ENCODE measurements around the gene PUM2.

PUM2 gene

GRCh38 chr2:20215183-20216040, 135.2 kb downstream of the PUM2 start:
- no peak for DNase-seq

DNA sequence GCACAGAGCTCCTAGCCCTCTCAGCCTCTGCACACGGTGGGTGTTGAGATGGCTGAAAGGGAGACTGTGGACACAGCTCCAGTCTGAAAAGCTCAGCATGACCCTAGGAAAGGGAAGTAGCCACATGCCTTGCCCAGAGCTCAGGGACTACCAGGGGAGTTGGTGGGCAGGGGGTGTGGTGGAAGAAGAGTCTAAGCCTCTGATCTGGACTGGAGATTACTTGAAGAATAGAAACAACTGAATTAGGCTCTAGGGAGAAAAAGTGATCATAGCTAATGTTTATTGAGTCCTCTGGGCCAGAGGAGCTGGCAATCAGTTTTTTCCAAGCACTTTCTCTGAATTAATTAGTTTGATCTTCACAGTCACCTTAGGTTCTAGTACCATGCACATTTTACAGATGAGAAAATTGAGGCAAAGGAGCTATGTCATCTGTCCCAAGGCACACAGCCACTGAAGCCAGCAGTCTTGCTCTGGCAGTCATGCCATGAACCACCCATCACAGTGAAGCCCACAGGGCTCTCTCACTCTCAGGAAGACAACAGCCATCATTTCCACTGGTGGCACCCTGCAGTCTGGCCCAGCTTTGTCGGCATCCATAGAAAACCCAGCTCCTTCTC, 136.0 kb downstream of the PUM2 start:
- no peak for DNase-seq

DNA sequence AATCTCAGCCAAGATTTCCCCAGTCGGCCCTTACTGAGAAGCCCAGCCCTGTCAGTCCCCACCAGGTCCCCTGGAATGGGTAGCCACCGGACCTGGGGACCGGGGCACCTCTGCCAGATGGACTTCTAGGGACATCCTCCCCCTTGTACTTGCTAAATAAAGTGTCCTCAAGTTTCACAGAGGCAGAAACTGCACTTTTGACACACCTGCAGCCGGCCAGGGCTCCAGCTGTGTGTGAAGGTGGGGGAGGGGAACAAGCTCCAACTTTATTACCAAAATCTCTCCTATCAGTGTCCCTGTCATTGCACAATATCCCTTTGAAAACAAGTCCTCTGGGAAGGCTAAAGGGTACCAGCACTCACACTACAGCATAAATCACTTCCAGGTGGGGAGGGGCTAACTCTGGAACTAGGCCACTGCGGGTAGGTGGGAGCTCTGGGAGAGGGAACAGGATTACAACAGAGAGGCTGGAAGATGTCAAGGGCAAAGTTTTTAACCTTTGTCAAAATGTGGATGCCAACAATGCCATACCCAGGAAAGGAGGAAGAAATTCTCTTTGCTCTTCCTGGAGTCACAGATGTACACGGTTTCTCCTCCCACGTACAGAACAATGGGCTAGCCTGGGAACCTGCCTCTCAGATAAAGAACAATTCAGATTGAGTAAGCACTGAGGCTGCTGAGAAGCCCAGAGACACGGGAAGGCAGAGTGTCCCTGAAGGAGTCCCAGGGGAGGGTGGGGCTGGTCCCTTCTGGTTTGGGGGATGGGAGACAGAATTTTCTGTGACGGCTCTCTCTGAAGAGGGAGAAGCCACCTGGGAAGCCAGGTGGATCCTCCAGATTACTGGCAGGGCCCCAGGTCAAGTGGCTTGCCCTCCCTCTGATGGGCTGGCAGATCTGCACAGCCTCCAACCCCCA, 136.7 kb downstream of the PUM2 start:
- DNase-seq: peak; percentile 89

DNA sequence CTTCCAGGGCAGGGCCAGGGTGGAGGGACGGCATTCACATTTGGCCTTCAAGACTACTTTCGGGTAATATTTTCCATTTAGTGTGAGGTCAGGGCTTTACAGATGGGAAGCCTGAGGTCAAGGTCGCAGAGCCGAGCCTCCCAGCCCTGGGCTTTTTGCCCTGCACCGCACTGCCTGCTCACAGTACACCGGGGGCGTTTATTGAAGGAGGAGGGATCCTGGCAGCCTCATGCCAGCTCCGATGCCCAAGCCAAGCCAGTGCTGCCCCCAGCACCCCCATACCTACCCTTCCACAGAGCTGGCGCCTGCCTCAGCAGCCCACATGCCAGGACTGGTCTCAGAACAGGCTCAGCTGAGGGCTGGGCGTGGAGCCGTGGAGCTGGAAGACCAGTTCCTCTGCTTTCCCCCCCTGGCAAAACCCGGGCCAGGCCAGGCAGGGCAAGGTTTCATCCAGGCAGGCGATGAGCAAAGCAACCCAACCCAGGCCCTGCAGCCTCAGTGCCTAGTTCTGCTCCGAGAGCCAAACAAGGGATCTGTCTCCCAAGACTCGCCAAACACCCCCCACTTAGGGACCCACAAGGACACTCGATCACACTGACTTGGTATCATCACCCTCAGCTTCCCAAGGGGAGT, 137.7 kb downstream of the PUM2 start:
- DNase-seq: peak; percentile 46

- DNase-seq: peak; percentile 80
These were observed 138.2 kb downstream of the PUM2 start for GRCh38 chr2:20212459-20212870.

GRCh38 chr2:20211860-20212458, 138.7 kb downstream of the PUM2 start:
- DNase-seq: no peak

DNA sequence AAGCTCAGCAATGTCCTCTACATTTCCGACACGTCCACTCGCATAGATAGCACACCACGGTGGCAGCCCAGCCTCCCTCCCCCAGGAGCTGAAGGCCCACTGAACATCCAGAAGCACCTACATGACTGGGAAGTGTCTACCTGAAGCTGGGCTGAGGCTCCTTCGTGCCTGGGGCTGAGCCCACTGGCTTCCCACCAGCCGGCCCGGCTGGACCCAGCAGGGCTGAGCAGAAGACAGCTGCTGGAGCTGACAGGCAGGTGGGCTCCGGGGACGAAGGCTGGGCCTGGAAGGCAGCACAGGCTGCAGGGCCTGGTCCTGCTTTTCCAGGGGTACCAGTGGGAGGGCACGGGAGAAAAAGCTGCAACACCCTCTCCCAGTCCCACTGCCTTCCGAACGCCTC, 139.2 kb downstream of the PUM2 start:
- DNase-seq: no peak

DNA sequence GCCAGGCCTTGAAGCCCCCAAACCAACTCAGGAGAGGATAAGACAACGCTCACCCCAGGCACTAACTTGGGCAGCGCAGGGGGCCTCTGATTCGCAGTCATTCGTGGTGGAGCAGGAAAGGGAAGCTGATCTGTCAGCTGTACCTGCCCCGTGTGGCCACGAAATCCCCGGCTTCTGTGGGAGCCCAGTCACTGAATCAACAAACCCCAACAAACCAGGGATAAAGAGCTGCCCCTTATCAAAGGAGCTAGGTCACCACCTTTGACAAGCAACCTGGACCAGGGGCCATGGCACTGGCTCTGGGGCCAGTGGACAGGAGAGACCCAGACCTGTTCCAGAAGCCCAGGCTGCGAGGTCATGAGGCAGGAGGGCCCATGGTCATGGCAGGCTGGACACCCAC, 140.2 kb downstream of the PUM2 start:
- DNase-seq: no peak

GRCh38 chr2:20209373-20210109, 141.1 kb downstream of the PUM2 start:
- no peak for DNase-seq

- DNase-seq: peak; percentile 37
These were observed 142.2 kb downstream of the PUM2 start for GRCh38 chr2:20208476-20208859.

- DNase-seq: no peak
These were observed 143.6 kb downstream of the PUM2 start for GRCh38 chr2:20207051-20207450.

GRCh38 chr2:20205915-20206524, 144.6 kb downstream of the PUM2 start:
- no peak for DNase-seq

DNA sequence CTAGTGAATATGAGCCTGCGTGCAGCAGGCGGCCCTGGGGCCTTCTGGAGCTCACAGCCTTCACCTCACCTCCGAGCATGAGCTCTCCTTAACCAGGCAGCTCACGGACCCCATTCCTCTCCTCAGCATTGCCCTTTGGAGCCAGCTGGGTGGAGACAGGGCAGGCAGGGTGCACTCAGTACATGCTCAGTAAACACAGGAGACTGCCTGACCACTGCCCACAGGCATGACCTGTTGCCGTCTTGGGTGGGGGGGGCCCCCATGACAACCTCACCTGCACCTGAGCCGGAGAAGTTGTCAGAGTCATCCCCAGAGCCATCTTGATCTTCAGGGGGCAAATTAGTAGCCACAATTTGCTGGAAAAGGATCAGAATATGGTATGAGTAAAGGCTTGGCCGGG, 145.6 kb downstream of the PUM2 start:
- DNase-seq: no peak

- DNase-seq: no peak
These were observed 147.0 kb downstream of the PUM2 start for GRCh38 chr2:20203521-20204225.

DNA sequence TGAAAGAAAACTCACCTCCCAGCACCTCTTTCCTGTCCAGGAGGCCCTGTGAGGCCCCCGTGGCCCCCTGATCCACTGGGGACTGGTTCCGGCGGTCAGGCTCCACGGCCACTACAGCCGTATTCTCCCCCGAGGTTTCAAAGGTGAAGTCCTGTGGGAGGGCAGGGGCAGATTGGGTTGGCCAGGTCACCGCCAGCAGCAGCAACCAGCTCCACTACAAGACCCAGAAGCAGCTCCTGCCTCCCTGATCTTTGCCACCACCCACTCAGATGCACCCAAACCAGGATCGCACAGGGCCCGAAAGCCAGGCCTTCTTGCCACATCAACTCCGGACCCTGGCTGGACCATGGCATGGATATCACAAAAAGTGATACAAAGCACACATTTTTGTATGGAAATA, 147.6 kb downstream of the PUM2 start:
- DNase-seq: no peak

DNA sequence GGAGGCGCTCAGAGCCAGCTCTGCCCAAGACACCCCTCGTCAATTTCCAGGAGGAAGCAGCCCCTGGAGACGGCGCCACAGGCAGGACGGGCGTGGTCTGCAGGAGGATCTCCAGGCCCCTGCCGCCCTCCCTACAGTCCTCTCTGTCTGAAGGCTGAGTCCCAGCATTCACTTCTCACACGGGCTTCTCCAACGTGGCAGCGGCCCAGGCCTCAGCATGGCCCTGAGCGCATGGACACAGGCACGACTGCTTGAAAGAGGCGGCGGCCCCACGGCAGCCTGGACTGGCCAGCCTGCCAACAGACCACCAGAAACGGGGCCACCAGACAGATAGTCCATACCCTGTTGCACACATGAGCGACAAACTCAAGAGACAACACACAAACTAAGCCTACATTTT, 149.0 kb downstream of the PUM2 start:
- no peak for DNase-seq

GRCh38 chr2:20200697-20201555, 149.7 kb downstream of the PUM2 start:
- DNase-seq: no peak

- DNase-seq: no peak
These were observed 150.9 kb downstream of the PUM2 start for GRCh38 chr2:20199633-20200270.
